ENCODE data around the gene F8. TPM values are rescaled to one million over a fixed set of nuclear protein-coding genes. Genes with fewer than 3 reads are reported as not detected.

The F8 gene
- total RNA-seq, 1 donor from 2014 or later = 12.7 TPM

DNA sequence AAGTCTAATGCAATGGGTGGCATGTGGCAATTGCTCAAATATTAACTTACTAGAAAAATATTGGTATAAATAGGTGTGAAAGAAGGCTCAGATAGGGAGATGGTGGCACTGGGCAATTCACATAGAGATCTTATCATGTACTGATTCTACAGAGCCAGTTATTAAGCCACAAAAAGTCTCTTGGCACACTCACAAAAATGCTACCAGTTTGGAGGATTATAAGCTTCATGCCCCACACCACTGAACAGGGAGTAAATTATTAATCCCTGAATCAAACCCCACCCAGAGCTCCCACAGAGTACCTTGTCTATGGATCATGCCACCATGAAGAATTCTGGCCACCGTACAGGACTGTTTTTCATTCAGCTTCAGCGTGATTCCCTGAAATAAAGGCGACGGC lies 231.1 kb downstream of the F8 start:
- intact Hi-C loops (cut with DNase I) = no loop called here
- no peaks in the 10 kb centered on the region for H3K4me1 ChIP-seq
- TF ChIP-seq, protein P1, sequence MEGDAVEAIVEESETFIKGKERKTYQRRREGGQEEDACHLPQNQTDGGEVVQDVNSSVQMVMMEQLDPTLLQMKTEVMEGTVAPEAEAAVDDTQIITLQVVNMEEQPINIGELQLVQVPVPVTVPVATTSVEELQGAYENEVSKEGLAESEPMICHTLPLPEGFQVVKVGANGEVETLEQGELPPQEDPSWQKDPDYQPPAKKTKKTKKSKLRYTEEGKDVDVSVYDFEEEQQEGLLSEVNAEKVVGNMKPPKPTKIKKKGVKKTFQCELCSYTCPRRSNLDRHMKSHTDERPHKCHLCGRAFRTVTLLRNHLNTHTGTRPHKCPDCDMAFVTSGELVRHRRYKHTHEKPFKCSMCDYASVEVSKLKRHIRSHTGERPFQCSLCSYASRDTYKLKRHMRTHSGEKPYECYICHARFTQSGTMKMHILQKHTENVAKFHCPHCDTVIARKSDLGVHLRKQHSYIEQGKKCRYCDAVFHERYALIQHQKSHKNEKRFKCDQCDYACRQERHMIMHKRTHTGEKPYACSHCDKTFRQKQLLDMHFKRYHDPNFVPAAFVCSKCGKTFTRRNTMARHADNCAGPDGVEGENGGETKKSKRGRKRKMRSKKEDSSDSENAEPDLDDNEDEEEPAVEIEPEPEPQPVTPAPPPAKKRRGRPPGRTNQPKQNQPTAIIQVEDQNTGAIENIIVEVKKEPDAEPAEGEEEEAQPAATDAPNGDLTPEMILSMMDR (IDR thresholded peaks at IDR 0.05) = no peak
- H3K36me3 ChIP-seq = no peaks in the 10 kb centered on the region
- no peak overlapping the region for H3K27ac ChIP-seq
- no peaks in the 10 kb centered on the region for H3K27me3 ChIP-seq
- no peak for DNase-seq
- no peaks in the 10 kb centered on the region for H3K9me3 ChIP-seq
- H3K4me3 ChIP-seq = no peak overlapping the region
- ATAC-seq = no peak

Small RNA genes lying within 50 kb of the gene (microRNA-seq; reads per million reads assigned to microRNA genes)
- gene MIR1184-1 (ENCODE audit: borderline microRNAs expressed) = not detected

Other genes starting within 250 kb of the F8 start
- 45.3 TPM for gene MPP1, start 217.2 kb downstream of the F8 start, total RNA-seq
- gene SMIM9, start 188.1 kb downstream of the F8 start, total RNA-seq = not detected
- 42.9 TPM for gene F8A1, start 136.4 kb downstream of the F8 start, total RNA-seq
- 79.1 TPM for gene FUNDC2, start 4.1 kb upstream of the F8 start, total RNA-seq
- gene CMC4, start 48.4 kb upstream of the F8 start, total RNA-seq = 6.6 TPM
- 16.8 TPM for gene MTCP1, start 48.4 kb upstream of the F8 start, total RNA-seq
- 16.7 TPM for gene BRCC3, start 48.8 kb upstream of the F8 start, total RNA-seq
- gene VBP1, start 193.7 kb upstream of the F8 start, total RNA-seq = 33.9 TPM
- gene RAB39B, start 241.8 kb upstream of the F8 start, total RNA-seq = 0.75 TPM

Measured in upper lobe of right lung (tissue), 1 donor.